ENCODE measurements around the gene KRTAP10-12.
"Not testable (repeated sequence)": the region's sequence is repeated elsewhere in the genome, so short reads cannot be mapped to it uniquely, and the experiment has no call there.

- not testable (repeated sequence) for TF ChIP-seq EZH2 (IDR thresholded peaks at IDR 0.05; ENCODE audit: insufficient read depth, poor library complexity, severe bottlenecking); EZH2phosphoT487 (IDR thresholded peaks at IDR 0.05; ENCODE audit: insufficient read depth, low read depth)
These were observed at the start of gene KRTAP10-12 for GRCh38 chr21:44697172-44697810.
